ENCODE data around the gene SNF8. TPM values are rescaled to one million over a fixed set of nuclear protein-coding genes. Genes with fewer than 3 reads are reported as not detected.

The SNF8 gene
- total and polyA plus RNA-seq, 9 of the 15 experiments (the other 6 are each of a cell fraction or from before 2014, with no cell fraction given) = 6.9 to 149 (median 117) TPM

- H3K9ac ChIP-seq (ENCODE audit: insufficient read depth in 1 of 2, low read depth in 2 of 2, low read length in 2 of 2) = peak overlapping the region; percentile 86 to 98
- CTCF ChIA-PET (ENCODE audit: low intra/inter-chr PET ratio) = interaction anchor here (0.7 kb wide), 1 partner anchor 36 kb away, joined by 3 read pairs; no protein-coding TSS in a partner anchor
- no peak for ATAC-seq
- no peak for TF ChIP-seq HINFP (tag; conservative IDR thresholded peaks at IDR 0.05; ENCODE audit: low read depth)
- peak; percentile 84 for TF ChIP-seq MAFG (tag; conservative IDR thresholded peaks at IDR 0.05)
- TF ChIP-seq HDAC3 (IDR thresholded peaks at IDR 0.05; ENCODE audit: borderline replicate concordance, partially characterized antibody) = no peak
- TF ChIP-seq SNRNP70 (optimal IDR thresholded peaks at IDR 0.05; ENCODE audit: low read depth, low read length) = no peak
- TF ChIP-seq PPARD (CRISPR knock-in tag; IDR thresholded peaks at IDR 0.05) = no peak
- no peak for TF ChIP-seq PHF20 (IDR thresholded peaks at IDR 0.05; ENCODE audit: partially characterized antibody)
- TF ChIP-seq SMARCB1 (IDR thresholded peaks at IDR 0.05; ENCODE audit: insufficient read length, low read depth) = no peak
- TF ChIP-seq ZNF583 (CRISPR knock-in tag; IDR thresholded peaks at IDR 0.05) = no peak
- TF ChIP-seq SMC3 (conservative IDR thresholded peaks at IDR 0.05; ENCODE audit: insufficient read depth, low read depth, low read length) = no peak
- TF ChIP-seq CAMTA2 (CRISPR knock-in tag; conservative IDR thresholded peaks at IDR 0.05) = no peak
- TF ChIP-seq ZNF282 (CRISPR knock-in tag; IDR thresholded peaks at IDR 0.05) = no peak
- no peak for TF ChIP-seq FOXP1 (CRISPR knock-in tag; IDR thresholded peaks at IDR 0.05)
- no peak for TF ChIP-seq MLX (CRISPR knock-in tag; conservative IDR thresholded peaks at IDR 0.05)
- TF ChIP-seq SIN3A (IDR thresholded peaks at IDR 0.05; ENCODE audit: borderline replicate concordance in 2 of 2, control insufficient read depth in 1 of 2, low read depth in 2 of 2, low read length in 2 of 2) = no peak
- TF ChIP-seq SP1 (CRISPR knock-in tag; IDR thresholded peaks at IDR 0.05) = no peak
- TF ChIP-seq ZBTB12 (CRISPR knock-in tag; IDR thresholded peaks at IDR 0.05) = no peak
- no peak for TF ChIP-seq HMGXB4 (CRISPR knock-in tag; IDR thresholded peaks at IDR 0.05)
- no peak for TF ChIP-seq ARNT (IDR thresholded peaks at IDR 0.05)
- no peak for TF ChIP-seq RAD51 (IDR thresholded peaks at IDR 0.05; ENCODE audit: borderline replicate concordance, low read depth)
Observed at GRCh38 chr17:48907713-48908046, 37.0 kb downstream of the SNF8 start.

More at GRCh38 chr17:48907713-48908046, 37.0 kb downstream of the SNF8 start:
- DNase-seq (ENCODE audit: extremely low read depth in 1 of 4, low spot score in 3 of 4) (no peak), FAIRE-seq (no peak)
- Histone ChIP-seq H2AFZ (ENCODE audit: low read depth, low read length) (peak overlapping the region; percentile 92), H3K27me3 (ENCODE audit: control insufficient read depth in 2 of 2, insufficient read depth in 2 of 2, low read length in 2 of 2) (no peaks in the 10 kb centered on the region), H3K4me1 (replicated peaks in 1 of 2; ENCODE audit: control insufficient read depth in 2 of 2, insufficient read depth in 2 of 2, low read length in 2 of 2) (peaks cover 8 to 12% of the 10 kb centered on the region in 2 experiments; a peak in 4 of 5 replicates), H4K20me1 (replicated peaks; ENCODE audit: control insufficient read depth, insufficient read depth, low read length) (peaks cover 6% of the 10 kb centered on the region; the same call in 1 of the 2 replicates), H3K27ac (ENCODE audit: extremely low read depth, low read depth, low read length) (peak overlapping the region; percentile 91), H3K79me2 (ENCODE audit: control insufficient read depth, insufficient read depth, low read length) (peaks cover 50% of the 10 kb centered on the region), H3K36me3 (ENCODE audit: control insufficient read depth, insufficient read depth, low read length) (peaks cover 33% of the 10 kb centered on the region), H3K9me3 (replicated peaks; ENCODE audit: control insufficient read depth, insufficient read depth, low read depth, low read length) (no peaks in the 10 kb centered on the region), H3K4me2 (ENCODE audit: insufficient read depth, low read length) (peak overlapping the region; percentile 99), H3K9me1 (ENCODE audit: control insufficient read depth, insufficient read depth, low read length) (no peaks in the 10 kb centered on the region), H3K4me3 (peak overlapping the region; percentile 88)
- intact Hi-C loops (cut with micrococcal nuclease) = loop anchor here (1.0 to 5.0 kb wide), 2 partner anchors 15 to 90 kb away; partner anchors contain the start of genes ATP5MC1 and IGF2BP1
- POLR2A ChIA-PET = interaction anchor here (0.6 to 8.2 kb wide), 5 partner anchors 9 to 1206 kb away, joined by 3 to 52 read pairs (median 3); partner anchors contain the start of gene ATP5MC1
- TSS peak; percentile 92 for BruUV-seq (replicated peaks)
- WGBS (ENCODE audit: insufficient coverage, low coverage, missing lambda C conversion rate) = 3% methylated on average over 2 of the region's 2 CpGs
- in situ Hi-C loops (cut with MboI) = no loop called here
